NB4 (cell line): ENCODE data around the gene TSSK2.

Source experiments
- DNase-seq: peaks from one replicate; pipeline ENCODE4 v3.0.0; 2010; ENCODE audit warnings: low read depth
- H3K4me3 ChIP-seq: one replicate; pipeline ENCODE4 v1.5.1; 2011; ENCODE audit warnings: mild to moderate bottlenecking, low read depth, low read length, moderate library complexity
- CTCF ChIP-seq: IDR thresholded peaks from one replicate; pipeline ENCODE4 v1.5.1; 2012; ENCODE audit warnings: low read depth, low read length
- MYC ChIP-seq: IDR thresholded peaks from 2 replicates; pipeline ENCODE4 v1.6.1; 2011; ENCODE audit warnings: low read depth, low read length
- POLR2A ChIP-seq: IDR thresholded peaks from 2 replicates; pipeline ENCODE4 v1.6.1; 2011; ENCODE audit warnings: mild to moderate bottlenecking; ENCODE audit not compliant: insufficient read length; ENCODE audit errors: extremely low read depth
- TF ChIP-seq, protein P1 (sequence below): IDR thresholded peaks from 2 replicates; pipeline ENCODE4 v1.6.1; 2011; ENCODE audit warnings: low read depth, low read length

The TSSK2 gene

DNA sequence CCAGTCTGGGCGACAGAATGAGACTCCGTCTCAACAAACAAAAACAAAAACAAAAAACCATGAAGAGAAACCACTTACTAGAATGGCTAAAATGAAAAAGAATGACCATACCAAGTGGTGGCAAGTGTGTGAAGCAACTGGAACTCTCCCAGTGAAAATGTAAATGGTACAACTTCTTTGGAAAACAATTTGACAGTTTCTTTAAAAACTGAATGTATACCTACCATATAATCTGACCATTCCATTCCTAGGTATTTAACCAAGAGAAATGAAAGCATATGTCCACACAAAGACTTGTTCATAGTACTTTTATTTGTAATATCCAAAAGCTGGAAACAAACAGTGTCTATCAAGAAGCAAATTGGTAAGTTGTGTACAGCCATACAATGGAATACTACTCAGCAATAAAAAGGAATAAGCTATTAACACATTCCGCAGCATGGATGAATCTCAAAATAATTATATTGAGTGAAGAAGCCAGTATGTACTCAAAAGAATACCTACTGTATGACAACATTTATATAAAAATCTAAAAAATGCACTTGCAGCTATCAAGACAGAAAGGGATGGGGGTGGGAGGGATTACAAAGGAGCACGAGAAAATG is 36.6 kb upstream of the TSSK2 start:
- DNase-seq = no peak
- no peak overlapping the region for H3K4me3 ChIP-seq
- TF ChIP-seq, protein P1, sequence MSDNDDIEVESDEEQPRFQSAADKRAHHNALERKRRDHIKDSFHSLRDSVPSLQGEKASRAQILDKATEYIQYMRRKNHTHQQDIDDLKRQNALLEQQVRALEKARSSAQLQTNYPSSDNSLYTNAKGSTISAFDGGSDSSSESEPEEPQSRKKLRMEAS = no peak
- no peak for TF ChIP-seq MYC
- TF ChIP-seq POLR2A = no peak
- no peak for TF ChIP-seq CTCF

GRCh38 chr22:19096555-19096954 is 34.6 kb upstream of the TSSK2 start:
- DNase-seq = no peak
- TF ChIP-seq, protein P1 = no peak
- TF ChIP-seq CTCF (no peak), MYC (no peak), POLR2A (no peak)
- H3K4me3 ChIP-seq = no peak overlapping the region

GRCh38 chr22:19097518-19097917 is 33.6 kb upstream of the TSSK2 start:
- no peak overlapping the region for H3K4me3 ChIP-seq
- TF ChIP-seq, protein P1 = no peak
- TF ChIP-seq CTCF = no peak
- TF ChIP-seq MYC = no peak
- no peak for TF ChIP-seq POLR2A
- DNase-seq = no peak

- DNase-seq = no peak
- no peak for TF ChIP-seq MYC
- TF ChIP-seq POLR2A = no peak
Measured at GRCh38 chr22:19098157-19098556, 33.0 kb upstream of the TSSK2 start.

DNA sequence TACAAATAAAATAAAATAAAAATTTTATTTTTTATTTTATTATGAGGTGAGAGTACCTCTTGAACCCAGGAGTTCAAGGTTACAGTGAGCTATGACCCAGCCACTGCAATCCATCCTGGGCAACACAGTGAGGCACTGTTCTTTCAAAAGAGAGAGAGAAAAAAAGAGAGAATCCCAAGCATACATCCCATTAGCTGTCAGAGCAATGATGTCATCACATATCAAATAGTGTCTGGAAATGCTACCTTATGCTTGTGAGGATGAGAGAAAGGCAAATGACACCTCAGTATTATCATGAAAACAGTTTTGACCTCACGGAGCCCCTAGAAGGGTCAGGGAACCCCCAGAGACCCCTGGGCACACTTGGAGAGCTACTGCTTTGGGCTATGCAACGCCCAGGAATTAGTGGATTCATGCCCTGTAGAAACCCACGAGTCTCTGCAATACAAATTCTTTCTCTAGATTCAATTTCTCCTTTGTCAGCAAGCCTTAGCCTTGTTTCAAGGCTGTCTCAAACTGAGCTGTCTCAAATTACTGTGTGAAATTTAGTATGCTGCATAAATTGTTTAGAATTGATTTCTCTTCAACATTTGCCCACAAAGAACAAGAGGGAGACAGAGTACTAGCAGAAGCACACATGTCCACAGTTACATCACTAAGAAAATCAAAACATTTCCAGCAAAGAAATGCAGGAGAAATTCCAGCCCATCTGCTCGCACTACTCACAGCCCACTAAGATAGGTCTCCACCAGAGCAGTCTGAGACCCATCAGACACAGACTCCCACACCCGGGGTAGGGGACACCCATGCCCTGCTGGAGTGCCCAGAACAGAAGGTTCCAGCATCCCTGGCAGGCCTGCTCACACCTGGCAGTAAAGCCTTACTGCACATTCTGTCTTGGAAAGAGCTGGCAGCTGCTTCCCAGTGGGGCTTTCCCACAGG is 27.0 kb upstream of the TSSK2 start:
- DNase-seq = no peak
- H3K4me3 ChIP-seq = no peak overlapping the region
- TF ChIP-seq POLR2A (no peak), CTCF (no peak)
- TF ChIP-seq, protein P1 = no peak

More at GRCh38 chr22:19098157-19098556, 33.0 kb upstream of the TSSK2 start:
- no peak overlapping the region for H3K4me3 ChIP-seq

GRCh38 chr22:19105456-19105855 is 25.7 kb upstream of the TSSK2 start:
- no peak for DNase-seq
- no peak for TF ChIP-seq CTCF
- no peak for TF ChIP-seq MYC
- TF ChIP-seq, protein P1 = no peak
- TF ChIP-seq POLR2A = no peak
- no peak overlapping the region for H3K4me3 ChIP-seq
